Esophagus squamous epithelium (tissue), 5 donors: ENCODE data around the gene BEND5. TPM values are rescaled to one million over a fixed set of nuclear protein-coding genes. Genes with fewer than 3 reads are reported as not detected.

ENCODE experiments used
- DNase-seq: peaks from one replicate; lab custom pipeline; 2025; lab: John Stamatoyannopoulos, UW
- H3K27ac ChIP-seq, 4 donors: fragments of 200-600 bp; sonication (generic); one replicate each; pipeline ENCODE4 v1.5.1; 2016 to 2019; ENCODE audit warnings: mild to moderate bottlenecking in 1 of 4
- H3K27me3 ChIP-seq, 4 donors: fragments of 200-600 bp; sonication (generic); 1 replicate in 3 of 4; 2 replicates in 1 of 4; pipeline versions ENCODE4 v1.5.1 to v1.6.0; 2017 to 2021; ENCODE audit warnings: antibody characterized with exemption in 1 of 4
- H3K36me3 ChIP-seq, 3 donors: fragments of 200-600 bp; sonication (generic); one replicate each; pipeline ENCODE4 v1.5.1; 2016 to 2019
- H3K4me1 ChIP-seq, 3 donors: fragments of 200-600 bp; sonication (generic); one replicate each; pipeline ENCODE4 v1.5.1; 2017 to 2019
- H3K4me3 ChIP-seq, 4 donors: fragments of 200-600 bp; sonication (generic); 1 replicate in 3 of 4; 2 replicates in 1 of 4; pipeline ENCODE4 v1.5.1; 2016 to 2019; ENCODE audit warnings: mild to moderate bottlenecking in 2 of 4, moderate library complexity in 1 of 4
- H3K9me3 ChIP-seq, 3 donors: fragments of 200-600 bp; sonication (generic); one replicate each; pipeline ENCODE4 v1.5.1; 2016 to 2019
- CTCF ChIP-seq, 6 experiments: fragments of 450-650 bp in 4 of 6; fragments of 200-600 bp in 2 of 6; sonication (generic) in 2 of 6; IDR thresholded peaks; one replicate each; pipeline ENCODE4 v1.5.1; 2016 to 2019; ENCODE audit warnings: antibody characterized with exemption in 6 of 6, mild to moderate bottlenecking in 4 of 6, moderate library complexity in 4 of 6
- POLR2A ChIP-seq, 4 donors: fragments of 450-650 bp; IDR thresholded peaks; one replicate each; pipeline ENCODE4 v1.6.1; 2017; ENCODE audit warnings: antibody characterized with exemption in 4 of 4, mild to moderate bottlenecking in 4 of 4, moderate library complexity in 3 of 4
- WGBS, 2 donors: methylation state at CpG; one replicate each; pipeline ENCODE4 v1.1.5; 2018; 5-methylcytosine and 5-hydroxymethylcytosine counted together
- intact Hi-C: fragments of 100-400 bp; cut with DNase I; formaldehyde crosslinking; loops from one replicate; pipeline ENCODE4 v1.15.0; 2022
- total RNA-seq, 4 donors: library from RNA; depleted of rRNA; stranded (reverse); fragments of >200 nt; gene quantifications; one replicate each; pipeline ENCODE4 v1.1.0, GENCODE V29; 2016
- donor health status: DM: yes; HTN: yes; CAD: no.

BEND5 gene
- total RNA-seq, 4 donors from 2014 or later = 1.8 to 2.3 TPM; not detected in 2

GRCh38 chr1:48710318-48710717, 66.4 kb downstream of the BEND5 start:
- Histone ChIP-seq H3K4me1 (no peaks in the 10 kb centered on the region), H3K27ac (no peak overlapping the region), H3K27me3 (no peaks in the 10 kb centered on the region), H3K4me3 (no peak overlapping the region), H3K9me3 (no peaks in the 10 kb centered on the region), H3K36me3 (no peaks in the 10 kb centered on the region)
- WGBS, 2 donors = 94 to 100% methylated on average over 2 of the region's 2 CpGs
- DNase-seq = no peak
- no peak for TF ChIP-seq CTCF (IDR thresholded peaks at IDR 0.05)
- TF ChIP-seq POLR2A (IDR thresholded peaks at IDR 0.05) = no peak
- intact Hi-C loops = no loop called here

- Histone ChIP-seq H3K27me3 (peaks cover 0 to 16% (median 0%) of the 10 kb centered on the region in 4 donors), H3K27ac (no peak overlapping the region), H3K9me3 (no peaks in the 10 kb centered on the region), H3K36me3 (no peaks in the 10 kb centered on the region), H3K4me3 (no peak overlapping the region), H3K4me1 (no peaks in the 10 kb centered on the region)
- intact Hi-C loops = no loop called here
- 89 to 92% methylated on average over 6 of the region's 6 CpGs for WGBS, 2 donors
- no peak for TF ChIP-seq CTCF (IDR thresholded peaks at IDR 0.05)
- TF ChIP-seq POLR2A (IDR thresholded peaks at IDR 0.05) = no peak
- DNase-seq = no peak
Measured at GRCh38 chr1:48704736-48705135, 72.0 kb downstream of the BEND5 start.

GRCh38 chr1:48701445-48701844, 75.2 kb downstream of the BEND5 start:
- Histone ChIP-seq H3K9me3 (no peaks in the 10 kb centered on the region), H3K4me1 (no peaks in the 10 kb centered on the region), H3K36me3 (no peaks in the 10 kb centered on the region), H3K27me3 (peaks cover 0 to 35% (median 0%) of the 10 kb centered on the region in 4 donors), H3K27ac (no peak overlapping the region), H3K4me3 (no peak overlapping the region)
- TF ChIP-seq POLR2A (IDR thresholded peaks at IDR 0.05) (no peak), CTCF (IDR thresholded peaks at IDR 0.05) (no peak)
- intact Hi-C loops = no loop called here
- no peak for DNase-seq
- WGBS, 2 donors = 63 to 79% methylated on average over 2 of the region's 2 CpGs

GRCh38 chr1:48697066-48697707, 79.5 kb downstream of the BEND5 start:
- Histone ChIP-seq H3K9me3 (no peaks in the 10 kb centered on the region), H3K4me3 (no peak overlapping the region), H3K27me3 (peaks cover 0 to 56% (median 0%) of the 10 kb centered on the region in 4 donors), H3K4me1 (peaks cover 0 to 11% (median 0%) of the 10 kb centered on the region in 3 donors), H3K36me3 (no peaks in the 10 kb centered on the region), H3K27ac (no peak overlapping the region)
- intact Hi-C loops = no loop called here
- WGBS, 2 donors = 17 to 30% methylated on average over 3 to 5 of the region's 5 CpGs
- DNase-seq = no peak
- TF ChIP-seq CTCF (IDR thresholded peaks at IDR 0.05) = peak; percentile 68 to 88 (median 80)
- no peak for TF ChIP-seq POLR2A (IDR thresholded peaks at IDR 0.05)

- no peak for TF ChIP-seq POLR2A (IDR thresholded peaks at IDR 0.05)
- no peak for TF ChIP-seq CTCF (IDR thresholded peaks at IDR 0.05)
- intact Hi-C loops = no loop called here
Measured at GRCh38 chr1:48695161-48695560, 81.5 kb downstream of the BEND5 start.

More at GRCh38 chr1:48695161-48695560, 81.5 kb downstream of the BEND5 start:
- H3K27me3 ChIP-seq = peaks cover 0 to 51% (median 0%) of the 10 kb centered on the region in 4 donors
- DNase-seq = no peak
- WGBS, 2 donors = 42 to 59% methylated on average over 2 of the region's 2 CpGs
- no peaks in the 10 kb centered on the region for H3K36me3 ChIP-seq
- no peak overlapping the region for H3K27ac ChIP-seq
- peaks cover 0 to 11% (median 0%) of the 10 kb centered on the region in 3 donors for H3K4me1 ChIP-seq
- H3K9me3 ChIP-seq = no peaks in the 10 kb centered on the region
- no peak overlapping the region for H3K4me3 ChIP-seq
